NCI-H526 treated with DMSO at 0.1 percent for 48 hours (cell line): ENCODE results near the gene SSTR4.
"Not testable (repeated sequence)": the region's sequence is repeated elsewhere in the genome, so short reads cannot be mapped to it uniquely, and the experiment has no call there.

ENCODE experiments used
- DNase-seq: peaks from one replicate; lab custom pipeline; 2025; lab: John Stamatoyannopoulos, UW

The SSTR4 gene

GRCh38 chr20:23018941-23019340 is 16.2 kb upstream of the SSTR4 start:
- no peak for DNase-seq

GRCh38 chr20:23019403-23019802 is 15.7 kb upstream of the SSTR4 start:
- DNase-seq = no peak

DNA sequence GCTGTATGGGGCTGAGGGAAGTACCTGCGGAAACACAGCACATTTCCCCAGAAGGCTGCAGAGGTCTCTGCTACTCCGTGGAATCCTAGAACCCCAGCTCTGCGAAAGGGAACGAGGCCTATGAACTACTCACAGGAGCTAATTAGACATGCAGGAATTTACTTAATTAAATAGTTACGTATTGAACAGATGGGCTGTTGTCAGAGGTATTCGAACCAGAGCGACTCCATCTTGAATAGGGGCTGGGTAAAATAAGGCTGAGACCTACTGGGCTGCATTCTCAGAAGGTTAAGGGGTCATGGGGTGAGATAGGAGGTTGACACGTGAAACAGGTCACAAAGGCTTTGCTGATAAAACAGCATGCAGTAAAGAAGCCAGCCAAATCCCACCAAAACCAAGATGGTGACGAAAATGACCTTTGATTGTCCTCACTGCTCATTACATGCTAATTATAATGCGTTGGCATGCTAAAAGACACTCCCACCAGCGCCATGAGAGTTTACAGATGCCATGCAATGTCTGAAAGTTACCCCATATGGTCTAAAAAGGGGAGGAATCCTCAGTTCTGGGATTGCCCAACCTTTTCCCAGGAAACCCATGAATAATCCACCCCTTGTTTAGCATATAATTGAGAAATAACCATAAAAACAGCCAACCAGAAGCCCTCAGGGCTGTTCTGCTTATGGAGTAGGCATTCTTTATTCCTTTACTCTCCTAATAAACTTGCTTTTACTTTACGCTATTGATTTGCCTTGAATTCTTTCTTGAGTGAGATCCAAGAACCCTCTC is 14.7 kb upstream of the SSTR4 start:
- no peak for DNase-seq

- no peak for DNase-seq
Measured at GRCh38 chr20:23021541-23021940, 13.6 kb upstream of the SSTR4 start.

- no peak for DNase-seq
Measured at GRCh38 chr20:23021951-23022350, 13.2 kb upstream of the SSTR4 start.

DNA sequence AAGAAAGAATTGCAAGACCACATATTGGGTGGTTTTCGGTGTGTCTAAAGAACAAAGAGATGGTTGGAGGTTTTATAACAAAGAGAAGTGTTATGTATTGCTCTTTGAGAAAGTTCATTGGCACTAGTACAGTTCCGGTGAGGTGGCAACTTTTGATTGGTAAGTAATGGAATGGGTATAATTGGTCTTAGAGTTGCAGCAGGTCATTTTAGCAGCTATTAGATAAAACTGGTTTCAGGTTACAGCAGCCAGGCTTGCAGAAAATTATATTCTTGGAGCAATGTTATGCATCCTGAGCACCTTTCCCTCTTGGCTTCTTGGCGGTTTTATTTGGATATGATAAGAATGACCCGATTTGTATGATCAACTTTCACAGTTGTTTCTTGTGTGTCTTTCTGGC is 12.3 kb upstream of the SSTR4 start:
- DNase-seq = no peak

DNA sequence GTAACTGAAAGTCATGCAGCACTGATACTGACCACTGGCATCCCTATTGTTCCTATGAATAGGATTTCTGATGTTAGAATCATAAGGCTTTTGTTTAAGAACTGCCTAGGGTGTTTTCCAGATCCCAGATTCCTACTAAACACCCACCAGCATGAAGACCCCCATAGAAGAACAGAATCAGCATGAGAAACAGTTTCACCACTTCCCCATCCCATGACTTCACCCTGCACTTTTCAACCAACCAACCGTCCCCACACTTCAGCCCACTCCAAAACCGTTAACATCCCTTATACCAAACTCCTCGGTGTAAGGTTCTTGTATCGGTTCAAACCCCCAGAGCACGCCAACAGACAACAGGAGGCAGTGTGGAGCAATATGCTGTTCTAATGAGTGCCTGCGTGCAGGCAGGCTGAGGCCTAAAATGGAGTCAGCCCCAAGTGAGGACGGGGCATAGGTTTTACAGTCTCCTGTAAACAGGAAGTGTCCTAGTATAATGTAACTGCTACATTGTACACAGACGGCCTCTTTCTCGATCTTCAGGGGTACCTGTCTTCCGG is 11.4 kb upstream of the SSTR4 start:
- no peak for DNase-seq

GRCh38 chr20:23024701-23025100 is 10.4 kb upstream of the SSTR4 start:
- DNase-seq = no peak

GRCh38 chr20:23025503-23025902 is 9.6 kb upstream of the SSTR4 start:
- DNase-seq = not testable (repeated sequence)

DNA sequence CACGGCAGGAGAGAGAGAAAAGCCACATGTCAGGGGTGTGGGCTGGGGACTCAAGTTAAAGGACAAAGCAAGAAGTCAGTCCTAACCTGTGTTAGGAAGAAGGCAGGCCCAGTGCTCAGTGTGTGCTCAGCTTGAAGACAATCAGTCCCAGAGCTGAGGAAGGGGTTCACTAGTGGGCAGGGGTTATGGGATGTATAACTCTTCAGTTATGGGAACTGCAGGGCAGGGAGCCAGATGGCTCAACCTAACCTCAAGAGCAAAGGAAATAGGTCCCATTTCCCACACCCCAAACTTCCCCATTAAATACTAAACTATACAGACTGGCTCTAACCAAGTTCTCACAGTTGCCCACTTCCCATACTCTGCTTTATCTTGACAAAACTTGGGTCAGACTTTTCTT is 7.4 kb upstream of the SSTR4 start:
- DNase-seq = no peak

- no peak for DNase-seq
Measured at GRCh38 chr20:23028392-23028791, 6.7 kb upstream of the SSTR4 start.

DNA sequence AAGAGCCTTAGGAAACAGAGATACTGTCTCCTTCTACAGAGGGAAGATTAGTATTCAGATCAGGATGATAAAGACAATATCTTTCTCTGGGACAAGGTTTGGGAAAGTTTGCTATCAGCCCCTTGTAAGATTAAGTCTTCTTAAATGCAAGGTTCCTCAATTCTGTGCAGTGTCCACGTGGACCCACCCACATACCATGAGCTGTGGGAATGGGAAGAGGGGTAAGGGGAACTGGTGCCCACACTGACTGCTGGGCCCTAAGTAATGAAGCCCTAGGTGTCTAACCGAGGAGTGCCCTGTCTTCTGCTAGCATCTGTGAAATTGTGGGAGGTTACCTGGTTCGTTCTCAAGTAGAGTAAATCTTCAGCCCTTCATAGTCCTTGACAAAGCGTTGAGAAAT is 5.8 kb upstream of the SSTR4 start:
- DNase-seq = no peak

- no peak for DNase-seq
Measured at GRCh38 chr20:23031346-23031745, 3.8 kb upstream of the SSTR4 start.

DNA sequence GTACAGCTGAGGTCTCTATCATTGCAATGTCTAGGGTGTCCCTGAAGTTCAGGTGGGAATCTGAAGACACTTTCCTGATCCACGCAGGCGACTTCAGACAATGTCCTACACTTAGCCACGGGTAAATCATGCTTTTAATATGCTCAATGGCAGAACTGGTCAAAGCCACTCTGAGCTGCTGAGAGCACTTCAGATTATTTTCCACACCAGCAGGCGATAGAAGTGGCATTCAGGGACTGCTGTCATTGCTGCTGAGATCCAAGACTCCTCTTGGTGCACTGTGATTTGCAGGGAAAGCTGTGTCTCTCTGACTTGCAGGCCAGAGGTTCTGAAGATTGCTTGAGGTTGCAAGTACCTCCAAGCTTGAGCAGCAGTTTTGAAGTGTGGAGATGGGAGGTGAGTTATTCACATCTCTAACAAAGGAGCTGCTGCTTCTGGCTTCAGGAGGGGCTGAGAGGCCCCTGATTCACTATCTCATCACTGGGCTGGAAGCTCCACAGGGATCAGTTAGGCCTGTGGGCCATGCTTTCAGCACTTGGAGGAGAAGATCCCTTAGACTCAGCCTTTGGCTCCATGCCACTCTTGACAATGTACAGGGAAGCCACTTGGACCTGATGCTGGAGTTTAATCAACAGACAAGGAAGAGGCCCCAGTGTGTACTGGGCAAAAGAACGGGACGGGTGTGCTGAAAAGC is 2.9 kb upstream of the SSTR4 start:
- no peak for DNase-seq

DNA sequence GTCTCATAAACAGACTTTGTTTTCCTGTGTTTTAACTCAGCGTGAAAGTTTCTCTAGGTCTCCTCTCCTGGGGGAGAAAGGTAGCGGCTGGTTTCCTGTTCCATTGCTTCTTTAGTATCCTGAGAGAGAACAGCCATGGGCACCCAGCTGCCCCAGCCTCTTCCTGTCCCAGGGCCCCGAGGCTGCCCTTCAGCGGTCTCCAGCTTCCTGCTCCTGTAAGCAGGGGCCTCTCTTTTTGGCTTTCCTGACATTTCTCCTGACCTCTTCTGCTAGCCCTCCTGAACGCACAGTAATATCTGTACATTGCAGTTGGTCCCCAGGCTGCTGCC is 2.4 kb upstream of the SSTR4 start:
- no peak for DNase-seq

DNA sequence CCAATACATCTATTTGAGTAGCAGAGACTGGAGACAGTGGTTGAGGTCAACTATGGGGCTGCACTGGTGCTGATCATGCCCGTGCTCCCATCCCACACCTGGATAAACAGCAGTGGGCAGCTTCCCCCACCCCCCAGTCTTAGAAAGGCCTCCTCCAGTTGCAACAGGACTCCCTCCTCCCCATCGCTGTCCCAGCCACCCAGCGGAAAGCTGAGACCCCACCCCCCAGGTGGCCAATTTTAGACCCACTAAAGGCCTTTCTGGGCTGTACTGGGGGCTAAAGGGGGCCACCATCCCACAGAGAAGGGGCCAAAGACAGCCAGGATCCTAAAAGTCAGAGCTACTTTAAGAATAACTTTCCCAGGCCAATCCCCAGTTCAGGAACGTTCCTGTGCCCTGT is 1.2 kb upstream of the SSTR4 start:
- no peak for DNase-seq

DNA sequence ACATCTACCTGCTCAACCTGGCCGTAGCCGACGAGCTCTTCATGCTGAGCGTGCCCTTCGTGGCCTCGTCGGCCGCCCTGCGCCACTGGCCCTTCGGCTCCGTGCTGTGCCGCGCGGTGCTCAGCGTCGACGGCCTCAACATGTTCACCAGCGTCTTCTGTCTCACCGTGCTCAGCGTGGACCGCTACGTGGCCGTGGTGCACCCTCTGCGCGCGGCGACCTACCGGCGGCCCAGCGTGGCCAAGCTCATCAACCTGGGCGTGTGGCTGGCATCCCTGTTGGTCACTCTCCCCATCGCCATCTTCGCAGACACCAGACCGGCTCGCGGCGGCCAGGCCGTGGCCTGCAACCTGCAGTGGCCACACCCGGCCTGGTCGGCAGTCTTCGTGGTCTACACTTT is 619 bp downstream of the SSTR4 start:
- DNase-seq = no peak

DNA sequence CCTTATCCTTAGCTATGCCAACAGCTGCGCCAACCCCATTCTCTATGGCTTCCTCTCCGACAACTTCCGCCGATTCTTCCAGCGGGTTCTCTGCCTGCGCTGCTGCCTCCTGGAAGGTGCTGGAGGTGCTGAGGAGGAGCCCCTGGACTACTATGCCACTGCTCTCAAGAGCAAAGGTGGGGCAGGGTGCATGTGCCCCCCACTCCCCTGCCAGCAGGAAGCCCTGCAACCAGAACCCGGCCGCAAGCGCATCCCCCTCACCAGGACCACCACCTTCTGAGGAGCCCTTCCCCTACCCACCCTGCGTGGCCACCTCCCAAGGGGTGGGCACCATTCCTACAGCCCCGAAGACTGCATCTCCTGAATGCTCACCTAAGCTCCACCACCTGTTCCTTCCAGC is 1.3 kb downstream of the SSTR4 start:
- no peak for DNase-seq

- no peak for DNase-seq
Measured at GRCh38 chr20:23037017-23037481, 1.9 kb downstream of the SSTR4 start.

- DNase-seq = no peak
Measured at GRCh38 chr20:23039136-23039875, 4.2 kb downstream of the SSTR4 start.

DNA sequence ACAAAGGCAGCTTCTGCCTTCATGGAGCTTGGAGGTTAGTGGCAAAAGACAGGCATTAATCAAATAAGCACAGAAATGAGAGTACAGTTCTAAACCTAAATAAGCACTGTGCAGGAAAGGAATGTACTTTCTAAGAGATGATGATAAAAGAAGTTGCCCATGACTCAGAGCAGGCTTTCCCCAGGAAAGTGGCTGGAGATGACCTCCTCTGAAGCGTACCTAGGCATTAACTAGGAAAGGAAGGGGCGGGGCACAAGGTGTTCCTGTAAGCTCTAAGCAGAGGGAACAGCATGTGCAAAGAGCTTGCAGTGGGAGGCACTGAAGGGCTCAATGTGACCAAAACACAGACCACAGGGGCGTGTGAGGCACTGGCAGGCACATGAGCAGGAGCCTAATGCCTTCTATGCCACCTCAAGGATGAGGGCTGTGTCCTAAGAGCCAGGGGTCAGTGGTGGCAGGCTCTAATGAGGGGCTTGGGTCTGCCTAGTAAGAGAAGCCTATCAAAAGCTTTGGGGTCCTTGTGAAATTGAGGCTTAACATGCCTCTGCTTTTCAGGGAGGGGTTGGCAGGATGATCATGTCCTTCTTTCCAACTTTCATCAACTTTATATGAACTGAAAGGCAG is 4.9 kb downstream of the SSTR4 start:
- no peak for DNase-seq

GRCh38 chr20:23042270-23042669 is 7.2 kb downstream of the SSTR4 start:
- DNase-seq = no peak
